HepG2 (cell line): ENCODE measurements around the gene ABHD15. TPM values are rescaled to one million over a fixed set of nuclear protein-coding genes. Genes with fewer than 3 reads are reported as not detected.
A peak's percentile ranks its signal among the peaks of the same experiment; 100 is the strongest.

Experiments used
- AGO1 ChIP-seq: fragments of 200-400 bp; formaldehyde crosslinking; IDR thresholded peaks from 2 replicates; pipeline ENCODE4 v1.6.1; 2017; ENCODE audit warnings: mild to moderate bottlenecking, low read depth, low read length, moderate library complexity; ENCODE audit not compliant: poor library complexity, severe bottlenecking
- ATF6 ChIP-seq: sonication (generic); formaldehyde crosslinking; conservative IDR thresholded peaks from 2 replicates; pipeline ENCODE4 v1.4.0; 2020; ENCODE audit warnings: missing genetic modification reagents
- CHCHD3 ChIP-seq: sonication (generic); formaldehyde crosslinking; IDR thresholded peaks from 2 replicates; pipeline ENCODE4 v1.8.0; 2022; ENCODE audit warnings: mild to moderate bottlenecking, missing genetic modification reagents, moderate library complexity
- EEA1 ChIP-seq: sonication (generic); formaldehyde crosslinking; IDR thresholded peaks from 2 replicates; pipeline ENCODE4 v1.5.1; 2020; ENCODE audit warnings: mild to moderate bottlenecking, missing genetic modification reagents, borderline replicate concordance
- GFI1 ChIP-seq: sonication (generic); formaldehyde crosslinking; IDR thresholded peaks from 2 replicates; pipeline ENCODE4 v1.5.0; 2020; ENCODE audit warnings: missing genetic modification reagents, mild to moderate bottlenecking, borderline replicate concordance
- HNF1B ChIP-seq: sonication (generic); formaldehyde crosslinking; IDR thresholded peaks from 2 replicates; pipeline ENCODE4 v1.5.1; 2020; ENCODE audit warnings: mild to moderate bottlenecking, moderate library complexity, missing genetic modification reagents
- IKZF5 ChIP-seq: IDR thresholded peaks from 2 replicates; pipeline ENCODE4 v1.6.1; 2018; ENCODE audit warnings: missing genetic modification reagents, mild to moderate bottlenecking, missing compliant biosample characterization
- NFKB2 ChIP-seq: sonication (generic); formaldehyde crosslinking; IDR thresholded peaks from 2 replicates; pipeline ENCODE4 v1.4.0; 2020; ENCODE audit warnings: missing genetic modification reagents, borderline replicate concordance
- NR2C2 ChIP-seq: sonication (generic); formaldehyde crosslinking; IDR thresholded peaks from 2 replicates; pipeline ENCODE4 v1.4.0; 2020; ENCODE audit warnings: missing genetic modification reagents, mild to moderate bottlenecking, moderate library complexity, borderline replicate concordance
- PAWR ChIP-seq: sonication (generic); formaldehyde crosslinking; IDR thresholded peaks from 2 replicates; pipeline ENCODE4 v1.4.0; 2020; ENCODE audit warnings: missing genetic modification reagents, mild to moderate bottlenecking, borderline replicate concordance
- PITX1 ChIP-seq: sonication (generic); formaldehyde crosslinking; IDR thresholded peaks from 2 replicates; pipeline ENCODE4 v1.5.1; 2020; ENCODE audit warnings: mild to moderate bottlenecking, missing genetic modification reagents
- RARA ChIP-seq: IDR thresholded peaks from 2 replicates; pipeline ENCODE4 v1.6.1; 2016; ENCODE audit warnings: missing genetic modification reagents, missing compliant biosample characterization
- SAP130 ChIP-seq: IDR thresholded peaks from 2 replicates; pipeline ENCODE4 v1.6.1; 2016; ENCODE audit warnings: low read depth
- SP5 ChIP-seq: IDR thresholded peaks from 2 replicates; pipeline ENCODE4 v1.6.1; 2016; ENCODE audit warnings: low read depth, borderline replicate concordance
- SPEN ChIP-seq: sonication (generic); formaldehyde crosslinking; IDR thresholded peaks from 2 replicates; pipeline ENCODE4 v1.5.1; 2020; ENCODE audit warnings: low read depth, mild to moderate bottlenecking, missing genetic modification reagents
- THAP11 ChIP-seq: IDR thresholded peaks from 2 replicates; pipeline ENCODE4 v1.6.1; 2016; ENCODE audit warnings: missing biosample characterization, missing genetic modification reagents
- ZNF670 ChIP-seq: sonication (generic); formaldehyde crosslinking; IDR thresholded peaks from 2 replicates; pipeline ENCODE4 v1.8.0; 2022; ENCODE audit warnings: mild to moderate bottlenecking, missing genetic modification reagents, borderline replicate concordance
- polyA plus RNA-seq, 8 experiments: library from polyadenylated mRNA; depleted of rRNA in 3 of 8; stranded (reverse) in 7 of 8; unstranded in 1 of 8; fragments of >200 nt; fragmentation: Illumina TruSeq in 4 of 8; extraction: Trizol in 4 of 8; gene quantifications; 2 replicates each; pipeline versions ENCODE4 v1.2.1 to v1.2.3, GENCODE V29; 2011 to 2016; ENCODE audit warnings: low read depth in 4 of 8, missing spikeins in 1 of 8, mixed read lengths in 1 of 8; ENCODE audit not compliant: insufficient read depth in 1 of 8
- total RNA-seq, 5 experiments: library from RNA; depleted of rRNA; stranded (reverse); fragments of >200 nt; fragmentation: Illumina TruSeq; extraction: Trizol; gene quantifications; 2 replicates each; pipeline ENCODE4 v1.2.3, GENCODE V29; 2016; ENCODE audit warnings: low read depth in 1 of 5
- TF ChIP-seq, protein P1 (sequence below): sonication (generic); formaldehyde crosslinking; IDR thresholded peaks from 2 replicates; pipeline ENCODE4 v1.5.0; 2020; ENCODE audit warnings: mild to moderate bottlenecking, missing genetic modification reagents, borderline replicate concordance
- TF ChIP-seq, protein P2 (sequence below): IDR thresholded peaks from 2 replicates; pipeline ENCODE4 v1.6.1; 2016; ENCODE audit warnings: missing genetic modification reagents, missing compliant biosample characterization

Gene ABHD15
- total and polyA plus RNA-seq, 2 of the 13 experiments (the other 11 are each of a cell fraction or from before 2014, with no cell fraction given): 2.4 to 7.7 TPM

GRCh38 chr17:29613352-29613837 is 46.6 kb upstream of the ABHD15 start (continued):
- peak; percentile 64 for TF ChIP-seq SPEN (CRISPR knock-in tag)
- no peak for TF ChIP-seq ATF6
- TF ChIP-seq, protein P1, sequence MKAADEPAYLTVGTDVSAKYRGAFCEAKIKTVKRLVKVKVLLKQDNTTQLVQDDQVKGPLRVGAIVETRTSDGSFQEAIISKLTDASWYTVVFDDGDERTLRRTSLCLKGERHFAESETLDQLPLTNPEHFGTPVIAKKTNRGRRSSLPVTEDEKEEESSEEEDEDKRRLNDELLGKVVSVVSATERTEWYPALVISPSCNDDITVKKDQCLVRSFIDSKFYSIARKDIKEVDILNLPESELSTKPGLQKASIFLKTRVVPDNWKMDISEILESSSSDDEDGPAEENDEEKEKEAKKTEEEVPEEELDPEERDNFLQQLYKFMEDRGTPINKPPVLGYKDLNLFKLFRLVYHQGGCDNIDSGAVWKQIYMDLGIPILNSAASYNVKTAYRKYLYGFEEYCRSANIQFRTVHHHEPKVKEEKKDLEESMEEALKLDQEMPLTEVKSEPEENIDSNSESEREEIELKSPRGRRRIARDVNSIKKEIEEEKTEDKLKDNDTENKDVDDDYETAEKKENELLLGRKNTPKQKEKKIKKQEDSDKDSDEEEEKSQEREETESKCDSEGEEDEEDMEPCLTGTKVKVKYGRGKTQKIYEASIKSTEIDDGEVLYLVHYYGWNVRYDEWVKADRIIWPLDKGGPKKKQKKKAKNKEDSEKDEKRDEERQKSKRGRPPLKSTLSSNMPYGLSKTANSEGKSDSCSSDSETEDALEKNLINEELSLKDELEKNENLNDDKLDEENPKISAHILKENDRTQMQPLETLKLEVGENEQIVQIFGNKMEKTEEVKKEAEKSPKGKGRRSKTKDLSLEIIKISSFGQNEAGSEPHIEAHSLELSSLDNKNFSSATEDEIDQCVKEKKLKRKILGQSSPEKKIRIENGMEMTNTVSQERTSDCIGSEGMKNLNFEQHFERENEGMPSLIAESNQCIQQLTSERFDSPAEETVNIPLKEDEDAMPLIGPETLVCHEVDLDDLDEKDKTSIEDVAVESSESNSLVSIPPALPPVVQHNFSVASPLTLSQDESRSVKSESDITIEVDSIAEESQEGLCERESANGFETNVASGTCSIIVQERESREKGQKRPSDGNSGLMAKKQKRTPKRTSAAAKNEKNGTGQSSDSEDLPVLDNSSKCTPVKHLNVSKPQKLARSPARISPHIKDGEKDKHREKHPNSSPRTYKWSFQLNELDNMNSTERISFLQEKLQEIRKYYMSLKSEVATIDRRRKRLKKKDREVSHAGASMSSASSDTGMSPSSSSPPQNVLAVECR: peak; percentile 73; the same call in 1 of the 2 replicates
- no peak for TF ChIP-seq PAWR (CRISPR knock-in tag)
- peak; percentile 41 for TF ChIP-seq IKZF5 (CRISPR knock-in tag)
- peak; percentile 81; the same call in 1 of the 2 replicates for TF ChIP-seq EEA1
- peak; percentile 60; the same call in 1 of the 2 replicates for TF ChIP-seq THAP11
- no peak for TF ChIP-seq PITX1 (CRISPR knock-in tag)
- TF ChIP-seq SAP130 (CRISPR knock-in tag): peak; percentile 84
- 0 out of 2 replicates have a peak, but pooled peaks have one; percentile 42 for TF ChIP-seq NR2C2
- TF ChIP-seq RARA (CRISPR knock-in tag): 0 out of 2 replicates have a peak, but pooled peaks have one; percentile 14
- TF ChIP-seq HNF1B: 0 out of 2 replicates have a peak, but pooled peaks have one; percentile 38
- no peak for TF ChIP-seq ZNF670 (CRISPR knock-in tag)
- TF ChIP-seq GFI1 (CRISPR knock-in tag): peak; percentile 25; the same call in 1 of the 2 replicates
- peak; percentile 97; the same call in 1 of the 2 replicates for TF ChIP-seq CHCHD3 (CRISPR knock-in tag)
- TF ChIP-seq, protein P2, sequence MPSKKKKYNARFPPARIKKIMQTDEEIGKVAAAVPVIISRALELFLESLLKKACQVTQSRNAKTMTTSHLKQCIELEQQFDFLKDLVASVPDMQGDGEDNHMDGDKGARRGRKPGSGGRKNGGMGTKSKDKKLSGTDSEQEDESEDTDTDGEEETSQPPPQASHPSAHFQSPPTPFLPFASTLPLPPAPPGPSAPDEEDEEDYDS: peak; percentile 45; the same call in 1 of the 2 replicates
- peak; percentile 63; the same call in 1 of the 2 replicates for TF ChIP-seq NFKB2 (CRISPR knock-in tag)
- peak; percentile 80; the same call in 1 of the 2 replicates for TF ChIP-seq SP5
- TF ChIP-seq AGO1: peak; percentile 48
